A204.1 (cell line): Measurements from ENCODE around the gene SRXN1.
"Not testable (repeated sequence)": the region's sequence is repeated elsewhere in the genome, so short reads cannot be mapped to it uniquely, and the experiment has no call there.

Experiments
- FAIRE-seq: peaks from 2 replicates; lab custom pipeline; 2012; peaks lifted over from hg19 to GRCh38; lab: Jason Lieb, UNC

Gene SRXN1

GRCh38 chr20:653590-654416 lies 803 bp upstream of the SRXN1 start:
- no peak for FAIRE-seq

- FAIRE-seq, result no peak
These were observed 338 bp downstream of the SRXN1 start for GRCh38 chr20:652615-653109.

DNA sequence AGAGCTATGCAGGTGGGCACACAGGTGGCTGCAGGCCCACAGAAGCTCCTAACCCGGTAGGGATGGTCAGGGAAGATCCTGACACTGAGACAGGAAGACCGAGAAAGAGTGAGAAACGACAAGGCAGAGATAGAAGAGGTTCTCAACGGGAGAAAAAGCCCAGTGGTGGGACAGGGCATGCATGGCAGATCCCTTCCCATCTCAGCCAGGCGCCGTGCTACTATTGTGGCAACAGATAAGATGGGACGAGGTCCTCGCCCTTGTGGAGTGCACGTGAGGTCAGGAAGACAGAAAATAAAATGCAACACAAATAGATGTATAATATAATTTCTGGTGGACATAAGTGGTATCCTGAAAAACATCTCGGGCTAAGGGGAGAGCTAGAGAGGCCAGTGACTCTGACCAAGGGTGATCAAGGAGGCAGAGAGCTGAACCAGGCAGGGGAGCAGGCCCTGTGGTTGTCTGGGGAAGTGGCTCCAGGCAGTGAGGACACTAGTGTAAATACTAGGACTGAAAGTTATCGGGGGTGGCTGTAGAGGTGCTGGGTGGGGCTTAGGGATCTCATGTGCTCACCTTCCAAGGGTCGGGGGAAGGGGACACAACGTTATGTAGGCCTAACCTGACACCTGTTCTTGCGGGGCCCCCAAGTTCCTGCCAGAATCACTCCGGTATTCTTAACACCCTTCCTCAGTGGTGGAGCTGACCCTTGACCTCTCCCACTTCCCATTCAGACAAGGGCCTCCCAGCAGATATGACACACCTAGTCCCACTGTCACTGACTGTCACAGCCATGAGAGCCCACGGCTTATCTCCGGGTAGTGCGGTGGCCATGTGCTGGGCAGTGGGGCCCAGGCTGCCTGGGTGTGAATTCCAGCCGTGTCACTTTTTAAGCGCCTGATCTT lies 1.0 kb downstream of the SRXN1 start:
- FAIRE-seq, result no peak

DNA sequence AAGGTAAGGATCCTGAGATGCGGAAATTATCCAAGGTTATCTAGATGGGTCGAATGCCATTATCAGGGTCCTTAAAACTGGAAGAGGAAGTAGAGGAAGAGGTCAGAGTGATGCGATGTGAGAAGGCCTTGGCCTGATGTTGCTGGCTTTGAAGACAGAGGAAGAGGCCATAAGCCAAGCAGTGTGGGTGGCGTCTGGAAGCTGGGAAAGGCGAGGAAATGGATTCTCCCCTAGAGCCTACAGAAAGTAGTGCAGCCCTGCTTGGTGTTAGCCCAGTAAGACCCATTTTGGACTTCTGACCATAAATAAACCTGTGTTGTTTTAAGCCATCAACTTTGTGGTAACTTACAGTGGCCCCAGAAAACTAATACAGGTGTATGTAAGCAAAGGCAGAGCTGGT lies 2.0 kb downstream of the SRXN1 start:
- no peak for FAIRE-seq

GRCh38 chr20:650281-650680 lies 2.7 kb downstream of the SRXN1 start:
- no peak for FAIRE-seq

DNA sequence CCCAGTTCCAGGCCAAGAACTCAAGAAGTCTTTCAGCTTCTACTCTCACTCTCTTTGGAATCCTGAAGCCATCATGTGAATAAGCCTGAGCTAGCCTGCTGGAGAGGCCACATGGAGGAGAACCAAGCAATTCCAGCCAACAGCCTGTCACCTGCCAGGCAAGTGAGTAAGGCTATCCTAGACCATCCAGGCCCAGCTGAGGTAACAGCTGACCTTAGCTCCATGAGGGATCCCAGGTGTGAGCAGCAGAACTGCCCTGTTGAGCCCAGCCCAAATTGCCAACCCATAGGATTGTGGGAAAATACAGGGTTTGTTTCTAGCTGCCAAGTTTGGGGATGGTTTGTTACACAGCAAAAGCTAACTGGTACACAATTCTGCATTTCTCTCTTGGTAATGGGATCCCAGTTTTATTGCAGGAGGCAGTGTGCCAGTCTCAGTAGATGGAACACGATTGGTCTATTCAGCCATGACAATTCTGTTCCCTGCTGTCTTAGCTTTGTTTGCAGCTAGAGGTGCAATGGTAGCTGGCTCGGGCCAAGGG lies 5.5 kb downstream of the SRXN1 start:
- no peak for FAIRE-seq

DNA sequence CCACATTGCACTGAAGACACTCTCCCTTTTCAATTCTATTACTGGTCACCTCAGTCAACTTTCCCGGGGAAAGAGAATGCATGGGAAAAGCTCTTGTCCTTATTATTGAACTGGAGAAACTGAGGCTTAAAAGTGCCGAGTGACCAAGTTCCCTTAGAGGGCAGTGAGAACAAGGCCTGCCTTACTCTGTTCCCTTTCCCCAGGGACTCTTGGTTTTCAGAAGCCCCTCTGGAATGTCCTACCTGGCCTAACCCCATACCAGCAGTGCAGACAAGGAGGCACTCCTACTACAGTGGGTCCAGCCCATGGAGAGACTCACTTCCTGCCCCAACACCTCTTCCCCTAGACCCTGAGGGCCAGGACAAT lies 6.1 kb downstream of the SRXN1 start:
- no peak for FAIRE-seq

DNA sequence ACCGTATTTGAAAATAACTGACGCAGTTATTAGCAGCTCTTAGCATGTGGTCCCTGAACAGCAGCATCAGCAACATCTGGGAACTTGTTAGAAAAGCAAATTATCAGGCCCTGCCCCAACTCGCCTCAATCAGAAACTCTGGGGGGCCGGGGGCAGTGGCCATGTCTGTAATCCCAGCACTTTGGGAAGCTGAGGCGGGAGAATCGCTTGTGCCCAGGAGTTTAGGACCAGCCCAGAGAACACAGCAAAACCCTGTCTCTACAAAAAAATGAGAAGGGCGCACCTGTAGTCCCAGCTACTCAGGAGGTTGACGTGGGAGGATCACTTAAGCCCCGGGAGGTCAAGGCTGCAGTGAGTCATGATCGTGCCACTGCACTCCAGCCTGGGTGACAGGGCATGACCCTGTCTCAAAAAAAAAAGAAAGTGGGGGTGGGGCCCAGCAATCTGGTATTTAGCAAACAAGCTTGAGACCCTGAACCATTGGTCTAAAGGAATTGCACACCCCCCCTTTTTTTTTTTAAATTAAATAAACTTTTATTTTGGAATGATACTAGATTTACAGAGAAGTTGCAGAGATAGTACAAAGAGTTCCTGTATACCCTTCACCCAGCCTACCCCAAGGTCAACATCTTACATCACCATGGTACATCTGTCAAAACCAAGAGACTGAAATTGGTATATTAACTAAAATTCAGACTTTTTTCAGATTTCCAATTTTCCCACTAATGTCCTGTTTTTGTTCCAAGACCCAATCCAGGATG lies 6.7 kb downstream of the SRXN1 start:
- FAIRE-seq, result no peak

DNA sequence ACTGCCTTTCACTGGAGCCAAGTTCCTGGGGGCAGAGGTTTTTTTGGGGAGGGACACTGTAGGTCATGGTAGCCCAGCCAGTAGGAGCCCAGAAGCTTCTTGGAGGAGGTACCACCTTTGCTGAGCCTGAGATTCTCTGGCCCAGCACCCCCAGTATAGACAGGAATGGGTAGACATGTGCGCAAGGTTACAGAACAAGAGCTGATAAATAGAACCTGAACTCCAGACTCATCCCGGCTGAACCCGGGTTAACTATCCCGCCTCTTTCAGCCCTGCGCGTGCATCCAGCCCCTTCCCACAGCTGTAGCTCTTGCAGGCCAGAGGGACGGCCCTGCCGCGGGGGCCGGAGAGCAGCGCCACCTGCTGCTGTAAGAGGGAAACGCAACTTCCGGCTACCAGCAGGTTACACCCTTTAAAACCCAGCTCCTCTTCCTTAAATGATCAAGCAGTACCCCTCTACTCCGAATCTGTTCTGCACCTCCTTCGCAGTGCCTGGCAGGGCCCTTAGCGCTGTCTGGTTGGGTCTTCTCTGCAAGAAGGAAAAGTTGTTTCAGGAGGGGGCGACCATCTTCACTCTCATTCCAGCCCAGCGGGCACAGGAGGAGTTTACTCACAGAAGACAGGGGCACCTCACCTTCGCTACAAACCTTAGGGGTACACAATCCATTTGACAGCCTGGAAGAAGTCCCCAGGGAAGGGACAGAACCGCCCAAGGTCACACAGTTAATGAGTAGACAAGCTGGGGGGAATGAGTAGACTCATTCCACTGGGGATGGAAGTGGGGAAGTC lies 7.5 kb downstream of the SRXN1 start:
- FAIRE-seq, result no peak

DNA sequence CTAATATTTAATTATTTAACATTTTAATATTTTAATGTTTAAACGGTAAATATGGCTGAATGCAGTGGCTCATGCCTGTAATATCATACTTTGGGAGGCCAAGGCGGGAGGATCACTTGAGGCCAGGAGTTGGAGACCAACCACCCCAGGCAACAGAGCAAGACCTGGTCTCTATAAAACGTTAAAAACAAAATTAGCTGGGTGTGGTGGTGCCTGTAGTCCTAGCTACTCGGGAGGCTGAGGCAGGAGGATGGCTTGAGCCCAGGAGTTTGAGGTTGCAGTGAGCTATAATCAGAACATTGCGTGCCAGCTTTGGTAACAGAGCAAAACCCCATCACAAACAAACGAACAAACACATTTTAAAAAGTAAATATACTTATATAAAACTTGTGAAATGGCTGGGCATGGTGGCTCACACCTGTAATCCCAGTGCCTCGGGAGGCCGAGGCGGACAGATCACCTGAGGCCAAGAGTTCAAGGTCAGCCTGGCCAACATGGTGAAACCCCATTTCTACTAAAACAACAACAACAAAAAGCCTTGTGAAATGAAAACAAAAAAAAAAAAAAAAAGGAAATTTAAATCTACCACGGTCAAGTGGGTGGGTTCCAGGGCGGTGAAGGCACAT lies 8.2 kb downstream of the SRXN1 start:
- no peak for FAIRE-seq

- FAIRE-seq, result no peak
These were observed 10.4 kb downstream of the SRXN1 start for GRCh38 chr20:642398-643174.

- FAIRE-seq, result not testable (repeated sequence)
These were observed 11.0 kb downstream of the SRXN1 start for GRCh38 chr20:642013-642397.

- FAIRE-seq, result no peak
These were observed 11.5 kb downstream of the SRXN1 start for GRCh38 chr20:641516-641875.

DNA sequence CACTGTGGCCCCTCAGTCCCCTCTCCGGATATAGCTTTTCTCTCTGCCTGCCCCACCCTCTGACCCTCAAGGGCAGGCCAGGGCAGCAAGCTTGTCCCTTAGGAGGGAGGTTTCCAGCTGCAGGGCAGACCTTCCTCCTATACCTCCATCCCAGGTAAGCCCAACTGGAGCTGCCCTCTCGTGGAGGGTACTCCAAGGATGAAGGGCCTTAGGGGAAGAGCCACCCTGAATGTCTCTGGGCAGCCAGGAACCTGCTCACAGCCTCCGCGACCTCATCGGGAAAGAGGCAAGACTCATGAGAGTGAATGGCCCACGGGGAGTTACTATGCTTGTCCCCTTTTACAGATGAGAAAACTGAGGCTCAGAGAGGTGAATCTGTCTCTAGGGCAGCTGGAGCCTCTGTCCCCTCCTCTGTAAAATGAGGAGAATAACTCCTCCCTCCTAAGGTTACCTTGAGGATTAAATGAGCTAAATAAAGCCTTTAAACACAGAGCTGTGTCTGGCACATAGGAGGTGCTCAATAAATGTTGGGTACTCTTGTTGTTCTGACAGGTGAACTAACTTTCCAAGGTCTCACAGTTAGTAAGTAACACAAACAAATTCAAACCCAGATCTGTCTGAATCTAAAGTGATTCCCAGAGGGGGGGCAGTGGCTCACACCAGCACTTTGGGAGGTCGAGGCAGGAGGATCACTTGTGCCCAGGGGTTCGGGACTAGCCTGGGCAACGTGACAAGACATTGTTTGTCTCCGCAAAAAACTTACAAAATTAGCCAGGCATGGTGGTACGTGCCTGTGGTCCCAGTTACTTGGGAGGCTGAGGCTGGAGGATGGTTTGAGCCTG lies 12.1 kb downstream of the SRXN1 start:
- FAIRE-seq, result no peak

GRCh38 chr20:638579-638978 lies 14.4 kb downstream of the SRXN1 start:
- FAIRE-seq, result no peak

DNA sequence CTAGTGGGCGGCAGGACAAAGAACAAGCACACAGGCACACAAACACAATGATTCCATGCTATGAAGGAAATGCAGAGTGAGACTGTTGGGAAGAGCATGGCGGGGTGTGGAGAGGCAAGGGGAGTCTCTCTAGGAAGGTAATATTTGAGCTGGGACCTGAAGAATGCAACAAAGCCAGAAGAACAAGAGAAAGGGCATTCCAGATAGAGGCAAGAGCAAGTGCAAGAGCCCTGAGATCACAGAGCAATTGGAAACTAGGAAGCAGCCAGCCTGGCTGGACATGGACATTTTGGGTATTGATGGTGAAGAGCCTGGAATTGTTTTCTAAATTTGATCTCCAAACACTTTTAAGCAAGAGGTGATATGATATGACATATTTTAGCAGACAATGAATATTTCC lies 15.4 kb downstream of the SRXN1 start:
- no peak for FAIRE-seq

DNA sequence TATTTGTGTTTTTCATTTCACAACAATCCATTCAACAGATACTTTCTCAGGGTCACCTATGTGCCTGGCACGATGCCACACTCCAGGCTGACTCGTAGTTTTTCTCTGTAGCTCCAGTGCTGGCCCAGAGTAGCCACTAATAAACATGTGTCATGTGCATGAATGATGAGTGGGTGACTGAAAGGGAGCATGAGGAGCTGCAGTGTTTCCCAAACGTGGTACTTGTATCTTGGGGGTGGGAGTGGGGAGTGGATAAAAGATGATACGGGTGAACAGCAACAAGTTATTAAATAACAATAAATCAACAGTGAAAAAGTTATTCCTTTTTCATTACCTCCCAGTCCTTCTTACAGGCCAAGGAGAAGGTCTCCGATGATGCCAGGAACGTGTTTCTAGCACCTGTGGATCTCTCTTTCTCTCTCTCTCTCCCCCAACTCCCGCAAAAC lies 17.1 kb downstream of the SRXN1 start:
- no peak for FAIRE-seq

DNA sequence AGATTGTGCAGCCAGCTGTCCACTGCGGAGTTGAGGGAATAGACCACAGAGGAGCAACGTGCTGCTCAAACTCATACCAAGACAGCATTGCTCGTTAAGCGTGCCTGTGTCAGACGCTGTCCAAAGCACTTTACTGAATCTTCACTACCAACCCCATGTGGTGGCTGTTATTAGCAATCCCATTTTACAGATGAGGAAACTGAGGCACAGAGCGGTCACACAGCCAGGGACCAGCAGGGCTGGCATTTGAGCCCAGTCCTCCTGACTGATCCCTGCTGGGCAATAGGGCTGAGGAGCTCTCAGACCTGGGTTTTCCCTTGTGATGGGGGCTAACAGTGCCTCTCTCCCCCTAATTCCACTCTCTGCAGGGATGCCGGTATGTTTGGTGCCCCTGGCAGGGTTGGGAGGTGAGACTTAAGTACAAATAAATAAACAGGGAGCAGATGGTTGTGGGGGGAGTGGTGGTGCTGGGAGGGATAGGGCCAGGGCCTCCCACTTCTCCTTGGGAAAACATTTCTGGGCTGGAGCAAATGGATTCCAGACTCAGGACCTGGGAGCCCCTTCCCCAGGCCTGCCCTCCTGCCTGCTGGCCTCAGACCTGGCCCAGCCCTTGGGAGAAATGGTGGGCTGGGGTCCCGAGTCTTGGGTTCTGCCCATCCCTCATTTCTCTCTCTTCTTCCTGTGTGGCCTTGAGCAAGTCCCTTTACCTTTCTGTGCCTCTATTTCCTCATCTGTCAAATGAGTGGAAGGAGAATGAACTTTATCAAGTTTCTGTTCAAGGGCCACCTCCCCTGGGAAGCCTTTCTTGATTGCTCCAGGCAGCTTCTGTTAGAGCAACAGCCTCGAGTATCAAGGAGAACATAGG lies 17.7 kb downstream of the SRXN1 start:
- FAIRE-seq, result no peak
